Measurements from ENCODE around the gene LRRC4C.

DNA sequence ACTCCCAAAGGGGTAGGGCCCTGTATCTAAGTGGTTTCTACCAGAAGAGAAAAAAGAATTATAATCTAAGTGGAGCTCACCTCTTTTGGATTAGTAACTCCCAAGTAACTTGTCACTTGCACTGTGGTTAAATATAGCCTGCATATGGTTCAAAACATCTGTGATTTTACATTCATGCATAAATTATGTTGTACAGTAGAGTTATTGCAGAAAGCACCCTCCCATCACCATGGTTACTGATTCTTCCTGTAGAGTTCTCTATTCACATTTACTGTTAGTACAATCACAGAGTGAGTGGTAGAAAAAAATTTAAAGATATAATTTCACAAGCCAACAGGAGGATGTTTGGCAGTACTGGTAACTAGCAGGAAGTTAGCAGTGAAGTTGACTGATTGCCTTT, 80.4 kb downstream of the LRRC4C start:
- TF ChIP-seq POLR2A (IDR thresholded peaks at IDR 0.05), result no peak
- TF ChIP-seq, protein P1, sequence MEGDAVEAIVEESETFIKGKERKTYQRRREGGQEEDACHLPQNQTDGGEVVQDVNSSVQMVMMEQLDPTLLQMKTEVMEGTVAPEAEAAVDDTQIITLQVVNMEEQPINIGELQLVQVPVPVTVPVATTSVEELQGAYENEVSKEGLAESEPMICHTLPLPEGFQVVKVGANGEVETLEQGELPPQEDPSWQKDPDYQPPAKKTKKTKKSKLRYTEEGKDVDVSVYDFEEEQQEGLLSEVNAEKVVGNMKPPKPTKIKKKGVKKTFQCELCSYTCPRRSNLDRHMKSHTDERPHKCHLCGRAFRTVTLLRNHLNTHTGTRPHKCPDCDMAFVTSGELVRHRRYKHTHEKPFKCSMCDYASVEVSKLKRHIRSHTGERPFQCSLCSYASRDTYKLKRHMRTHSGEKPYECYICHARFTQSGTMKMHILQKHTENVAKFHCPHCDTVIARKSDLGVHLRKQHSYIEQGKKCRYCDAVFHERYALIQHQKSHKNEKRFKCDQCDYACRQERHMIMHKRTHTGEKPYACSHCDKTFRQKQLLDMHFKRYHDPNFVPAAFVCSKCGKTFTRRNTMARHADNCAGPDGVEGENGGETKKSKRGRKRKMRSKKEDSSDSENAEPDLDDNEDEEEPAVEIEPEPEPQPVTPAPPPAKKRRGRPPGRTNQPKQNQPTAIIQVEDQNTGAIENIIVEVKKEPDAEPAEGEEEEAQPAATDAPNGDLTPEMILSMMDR (IDR thresholded peaks at IDR 0.05), result no peak

All from Peyer's patch (tissue), 4 donors.